HG03045 (cell line): Measurements from ENCODE around the gene KIF26A.

ENCODE experiments used
- ATAC-seq: cut with Tn5 transposase; IDR thresholded peaks from one replicate; pipeline ENCODE4 v1.9.1; 2021; ENCODE audit warnings: mild to moderate bottlenecking, moderate library complexity; ENCODE audit not compliant: unreplicated experiment

Gene KIF26A

GRCh38 chr14:104101086-104101621 lies 37.2 kb upstream of the KIF26A start:
- no peak for ATAC-seq

DNA sequence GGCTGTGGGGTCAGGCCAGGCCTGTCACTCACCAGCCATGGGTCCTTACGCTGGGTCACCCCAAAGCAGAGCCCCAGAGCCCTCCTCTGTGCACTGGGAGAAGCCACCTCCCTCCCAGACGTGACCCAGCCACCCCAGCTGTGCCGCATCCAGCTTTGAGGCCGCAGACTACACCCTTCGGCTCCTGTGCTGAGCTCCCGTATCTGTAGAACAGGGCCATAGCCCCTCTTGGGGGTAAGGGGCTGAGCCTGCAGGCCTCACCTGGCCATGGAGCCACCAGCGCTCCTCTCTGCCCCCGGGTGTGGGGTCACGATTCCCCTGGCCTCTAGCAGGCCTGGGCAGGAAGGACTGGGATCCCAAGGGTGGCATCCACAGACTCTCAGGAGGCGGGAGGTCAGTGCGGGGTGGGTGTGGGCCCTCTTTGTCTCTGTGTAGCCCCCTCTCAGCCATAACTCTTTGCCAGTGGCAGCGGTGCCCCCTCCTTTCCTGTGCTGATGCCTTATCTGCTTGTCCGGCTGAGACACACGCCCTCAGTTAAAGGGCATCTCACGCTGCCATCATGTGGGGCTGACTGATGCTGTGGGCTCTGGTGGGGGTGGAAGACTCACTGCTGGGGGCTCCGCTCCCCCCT lies 36.6 kb upstream of the KIF26A start:
- ATAC-seq: no peak

DNA sequence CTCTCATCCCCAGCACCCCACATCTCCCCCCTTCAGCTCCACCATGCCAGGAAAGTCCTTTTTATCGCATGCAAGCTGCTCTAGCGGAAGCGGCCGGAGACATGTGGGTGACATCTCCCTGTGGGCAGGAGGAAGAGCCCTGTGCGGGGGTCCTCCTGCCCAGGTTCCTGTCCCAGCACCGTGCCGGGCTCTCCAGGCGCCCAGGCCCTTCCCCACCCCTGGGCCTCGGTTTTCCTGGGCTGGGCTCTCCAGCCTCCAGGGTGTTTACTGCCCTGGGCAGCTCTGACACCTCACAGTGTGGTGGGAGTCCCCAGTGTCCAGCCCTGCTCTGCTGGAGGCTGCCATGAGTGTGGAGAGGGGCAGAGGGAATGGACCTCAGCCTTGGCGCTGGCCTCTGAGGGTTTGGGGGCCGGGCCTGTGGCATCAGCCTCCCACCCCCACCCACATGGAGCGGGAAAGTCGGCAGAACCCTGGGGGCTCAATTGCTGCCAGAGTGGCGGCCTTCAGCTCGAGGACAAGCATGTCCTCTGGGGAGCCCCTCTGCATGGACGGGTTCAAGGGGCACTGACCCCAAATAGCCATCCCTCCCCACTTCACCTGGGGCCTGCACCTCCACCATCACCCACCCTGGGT lies 36.0 kb upstream of the KIF26A start:
- no peak for ATAC-seq

GRCh38 chr14:104103061-104103445 lies 35.3 kb upstream of the KIF26A start:
- ATAC-seq: no peak

DNA sequence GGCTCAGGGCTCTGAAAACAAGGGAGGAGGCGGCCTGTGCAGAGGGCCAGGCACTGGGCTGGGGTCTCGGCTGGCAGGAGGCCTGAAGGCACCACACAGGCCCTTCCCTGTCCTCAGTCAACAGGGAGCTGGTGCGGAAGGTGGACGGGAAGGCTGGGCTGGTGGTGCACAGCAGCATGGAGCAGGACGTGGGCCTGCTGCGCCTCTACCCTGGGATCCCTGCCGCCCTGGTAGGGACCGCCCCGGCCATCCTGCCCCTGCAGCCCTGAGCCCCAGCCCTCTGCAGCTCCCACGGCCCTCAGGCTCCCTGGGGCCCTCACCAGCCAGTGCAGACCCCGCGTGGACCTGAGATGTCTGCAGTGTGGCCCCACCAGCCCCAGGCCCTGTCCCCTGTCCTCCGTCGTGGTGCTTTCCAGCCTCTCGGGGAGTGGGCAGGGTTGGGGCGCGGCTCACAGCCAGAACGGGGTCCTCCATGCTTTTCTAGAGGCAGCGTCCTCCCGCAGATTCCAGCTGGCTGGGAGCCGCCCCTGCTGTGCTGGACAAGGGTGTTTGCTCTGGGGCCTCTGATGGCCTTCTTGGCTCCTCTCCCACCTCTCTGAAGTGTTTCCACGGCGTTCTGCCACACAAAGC lies 34.8 kb upstream of the KIF26A start:
- ATAC-seq: no peak

DNA sequence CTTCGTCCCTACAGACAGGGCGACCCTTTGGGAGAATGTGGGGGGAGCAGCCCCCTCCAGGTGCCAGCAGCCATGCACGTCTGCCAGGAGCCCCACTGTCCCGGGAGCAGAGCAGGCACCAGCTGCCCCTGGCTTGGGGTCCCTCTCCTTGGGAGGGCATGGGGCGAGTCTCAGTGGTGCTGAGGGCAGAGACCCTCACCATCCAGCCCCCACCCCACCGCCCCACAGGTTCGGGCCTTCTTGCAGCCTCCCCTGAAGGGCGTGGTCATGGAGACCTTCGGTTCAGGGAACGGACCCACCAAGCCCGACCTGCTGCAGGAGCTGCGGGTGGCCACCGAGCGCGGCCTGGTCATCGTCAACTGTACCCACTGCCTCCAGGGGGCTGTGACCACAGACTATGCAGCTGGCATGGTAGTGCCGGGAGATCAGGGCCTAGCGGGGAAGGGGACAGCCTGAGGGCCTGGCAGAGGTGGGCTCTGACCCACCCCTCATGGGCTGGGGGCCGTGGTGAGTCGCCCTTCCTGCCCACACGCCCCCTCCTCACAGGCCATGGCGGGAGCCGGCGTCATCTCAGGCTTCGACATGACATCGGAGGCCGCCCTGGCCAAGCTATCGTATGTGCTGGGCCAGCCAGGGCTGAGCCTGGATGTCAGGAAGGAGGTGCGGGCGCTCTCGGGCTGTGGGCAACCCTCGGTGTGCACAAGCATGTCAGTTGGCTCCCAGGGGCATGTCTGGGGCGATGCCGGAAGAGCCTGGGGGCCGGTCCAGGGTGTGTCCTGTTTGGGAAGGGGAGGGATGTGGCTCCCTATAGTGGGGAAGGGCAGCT lies 34.1 kb upstream of the KIF26A start:
- no peak for ATAC-seq

DNA sequence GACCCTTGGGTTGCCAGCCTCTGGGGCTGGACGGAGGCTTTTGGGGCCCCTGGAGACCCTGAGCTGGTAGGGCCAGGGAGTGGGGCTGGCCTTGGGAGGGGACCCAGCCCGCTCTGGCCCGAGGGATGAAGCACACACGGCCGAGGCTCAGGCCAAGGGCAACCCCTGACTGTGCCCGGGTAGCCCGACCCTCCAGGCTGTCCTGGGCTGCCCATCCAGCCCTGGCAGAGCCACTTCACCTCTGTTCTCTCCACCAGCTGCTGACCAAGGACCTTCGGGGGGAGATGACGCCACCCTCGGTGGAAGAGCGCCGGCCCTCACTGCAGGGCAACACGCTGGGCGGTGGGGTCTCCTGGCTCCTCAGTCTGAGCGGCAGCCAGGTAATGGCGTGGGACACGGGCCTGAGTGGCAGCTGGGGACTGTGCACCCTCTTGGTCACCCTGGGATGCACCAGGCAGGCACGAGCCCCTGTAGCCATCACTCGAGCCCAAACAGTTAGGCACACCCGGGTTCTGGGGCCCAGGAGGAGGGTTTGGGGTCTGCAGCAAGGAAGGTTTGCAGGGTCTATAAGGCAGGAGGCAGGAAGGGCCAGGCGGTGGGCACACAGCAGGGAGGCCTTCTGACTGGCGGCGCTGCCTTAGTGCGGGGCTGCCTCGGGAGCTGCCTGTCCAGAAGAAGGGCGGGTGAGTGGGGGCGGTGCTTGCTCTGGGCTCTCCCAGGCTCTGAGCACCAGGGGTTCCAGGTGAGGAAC lies 33.1 kb upstream of the KIF26A start:
- ATAC-seq: no peak

DNA sequence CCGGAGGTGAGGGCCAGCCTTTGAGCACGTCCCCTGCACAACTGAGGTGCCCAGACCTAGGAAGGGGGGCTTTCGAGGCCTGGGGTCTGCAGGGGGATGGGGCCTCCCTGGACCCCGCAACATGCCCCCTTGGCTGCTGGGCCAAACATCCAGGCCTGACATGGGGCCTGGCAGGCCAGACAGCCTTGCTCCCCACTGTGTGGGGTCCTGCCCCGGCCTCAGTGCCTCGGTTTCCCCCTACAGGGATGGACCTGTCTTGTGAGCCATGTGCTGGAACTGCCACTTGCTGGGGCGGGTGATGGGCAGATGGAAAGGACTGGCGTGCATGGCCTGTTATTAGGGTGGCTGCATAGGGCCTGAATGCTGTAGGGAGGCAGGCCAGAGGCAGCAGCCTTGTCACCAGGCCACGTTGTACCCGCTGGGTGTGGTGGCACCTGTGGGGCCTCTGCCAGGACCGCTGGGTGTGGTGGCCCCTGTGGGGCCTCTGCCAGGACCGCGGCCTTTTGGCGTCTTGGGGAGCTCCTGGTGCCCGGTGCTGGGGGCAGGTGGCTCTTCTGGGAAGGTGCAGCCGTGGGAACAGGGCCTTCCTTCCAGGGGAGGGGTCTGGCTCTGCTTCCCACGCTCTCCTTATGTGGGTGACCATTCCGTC lies 32.4 kb upstream of the KIF26A start:
- ATAC-seq: no peak

DNA sequence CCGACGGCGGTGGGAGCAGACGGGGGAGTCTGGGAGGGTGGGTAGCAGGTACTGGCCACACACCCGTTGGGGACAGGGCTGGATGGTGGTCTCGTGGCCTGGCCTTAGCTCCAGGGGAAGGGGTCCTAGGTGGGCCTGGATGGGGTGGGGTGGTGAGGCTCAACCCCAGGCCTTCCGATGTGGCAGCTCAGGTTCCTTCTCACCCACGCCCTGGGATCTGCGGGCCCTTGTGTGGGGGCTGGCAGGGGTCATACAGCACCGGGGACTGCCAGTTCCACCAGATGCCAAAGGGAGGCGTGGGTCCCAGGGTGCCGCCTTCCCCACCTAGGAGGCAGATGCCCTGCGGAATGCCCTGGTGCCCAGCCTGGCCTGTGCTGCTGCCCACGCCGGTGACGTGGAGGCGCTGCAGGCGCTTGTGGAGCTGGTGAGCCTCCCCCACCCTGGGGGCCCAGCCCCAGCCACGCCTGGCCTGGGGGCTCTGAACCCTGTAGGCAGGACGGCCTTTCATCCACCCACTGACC lies 31.9 kb upstream of the KIF26A start:
- ATAC-seq: no peak

GRCh38 chr14:104107101-104107581 lies 31.2 kb upstream of the KIF26A start:
- ATAC-seq: no peak

DNA sequence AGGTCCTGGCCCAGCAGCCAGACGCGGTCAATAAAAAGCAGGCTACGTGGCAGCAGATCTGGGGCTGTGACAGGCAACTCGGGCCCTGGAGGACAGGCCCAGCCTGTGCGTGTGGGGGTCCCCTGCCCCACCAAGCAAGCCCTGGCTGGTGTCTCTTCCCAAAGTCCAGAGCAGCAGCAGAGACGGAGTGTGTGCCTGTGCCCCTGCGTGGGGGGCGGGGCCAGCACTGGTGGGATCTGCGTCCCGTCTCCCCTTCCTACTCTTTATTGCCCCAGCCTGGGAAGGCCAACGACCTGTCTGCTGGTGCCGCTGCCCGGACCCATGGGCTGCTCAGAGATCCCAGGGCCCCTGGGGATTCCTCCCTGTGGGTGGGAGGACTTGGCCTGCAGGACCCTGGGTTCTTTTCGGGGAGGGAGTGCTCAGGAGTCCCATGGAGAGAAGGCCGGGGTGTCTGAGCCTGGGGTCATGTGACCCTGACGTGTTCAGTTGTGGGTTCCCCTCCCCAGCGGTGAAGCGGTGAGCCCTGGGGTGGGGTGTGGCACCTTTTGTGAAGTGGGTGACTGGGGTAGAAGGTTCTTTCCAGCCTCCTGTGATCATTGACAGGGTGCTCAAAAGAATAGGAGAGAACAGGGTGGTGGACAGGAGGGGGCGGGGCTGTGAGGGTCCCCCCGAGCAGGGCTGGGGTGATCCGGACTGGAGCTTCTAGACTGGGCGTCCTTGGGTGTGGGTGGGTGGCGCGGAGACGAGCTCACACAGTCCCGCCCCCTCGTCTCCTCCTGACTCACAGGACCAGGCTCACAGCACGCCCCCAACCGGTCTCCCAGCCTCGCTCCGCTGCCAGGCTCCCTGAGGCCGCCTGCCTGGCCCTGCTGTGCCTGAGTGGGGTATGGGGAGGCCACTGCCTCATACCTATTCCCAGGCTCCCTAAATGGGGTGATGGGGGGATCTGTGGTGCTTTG lies 30.5 kb upstream of the KIF26A start:
- no peak for ATAC-seq

DNA sequence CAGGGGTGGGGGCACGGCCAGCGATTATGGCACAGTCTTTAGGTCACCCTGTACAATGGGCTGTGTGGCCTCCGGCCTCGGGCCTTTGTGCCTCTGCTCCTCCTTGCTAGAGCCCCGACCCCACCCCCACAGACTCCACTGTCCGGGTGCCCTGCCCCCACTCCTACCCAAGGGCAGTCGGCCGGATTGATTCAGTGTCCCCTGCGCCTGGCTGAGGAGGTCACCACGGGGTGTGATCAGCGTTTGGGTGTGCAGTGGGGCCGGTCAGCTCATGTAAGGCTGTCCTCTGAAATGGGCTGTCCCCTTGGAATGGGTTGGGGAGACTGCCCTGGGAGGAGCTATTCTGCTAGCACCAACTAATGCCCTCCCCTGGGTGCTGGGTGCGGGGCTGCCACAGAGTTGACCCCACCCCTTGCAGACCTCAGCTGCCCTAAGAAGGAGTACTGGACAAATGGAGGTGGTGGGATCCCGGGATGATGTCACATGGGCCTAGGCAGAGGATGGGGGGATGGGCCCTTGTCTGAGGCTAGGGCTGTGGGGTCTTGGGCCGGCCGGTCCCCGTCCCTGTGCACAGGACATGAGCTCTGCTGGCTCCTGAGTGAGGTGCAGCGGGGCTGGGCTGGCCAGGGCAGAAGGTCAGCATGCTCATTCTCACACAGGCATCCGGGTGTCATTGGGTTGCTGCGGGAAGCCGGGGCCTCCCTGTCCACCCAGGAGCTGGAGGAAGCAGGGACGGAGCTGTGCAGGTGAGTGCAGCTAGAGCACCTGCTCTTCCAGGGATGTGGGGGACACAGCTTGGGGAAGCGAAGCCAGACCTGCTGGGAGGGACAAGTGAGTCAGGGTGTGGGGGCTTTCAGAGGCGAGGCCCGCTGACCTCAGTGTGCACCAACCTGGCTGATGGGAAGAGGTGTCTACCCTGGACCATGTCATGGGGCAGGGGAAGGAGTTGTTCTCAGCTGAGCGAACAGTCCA lies 29.5 kb upstream of the KIF26A start:
- ATAC-seq: no peak

DNA sequence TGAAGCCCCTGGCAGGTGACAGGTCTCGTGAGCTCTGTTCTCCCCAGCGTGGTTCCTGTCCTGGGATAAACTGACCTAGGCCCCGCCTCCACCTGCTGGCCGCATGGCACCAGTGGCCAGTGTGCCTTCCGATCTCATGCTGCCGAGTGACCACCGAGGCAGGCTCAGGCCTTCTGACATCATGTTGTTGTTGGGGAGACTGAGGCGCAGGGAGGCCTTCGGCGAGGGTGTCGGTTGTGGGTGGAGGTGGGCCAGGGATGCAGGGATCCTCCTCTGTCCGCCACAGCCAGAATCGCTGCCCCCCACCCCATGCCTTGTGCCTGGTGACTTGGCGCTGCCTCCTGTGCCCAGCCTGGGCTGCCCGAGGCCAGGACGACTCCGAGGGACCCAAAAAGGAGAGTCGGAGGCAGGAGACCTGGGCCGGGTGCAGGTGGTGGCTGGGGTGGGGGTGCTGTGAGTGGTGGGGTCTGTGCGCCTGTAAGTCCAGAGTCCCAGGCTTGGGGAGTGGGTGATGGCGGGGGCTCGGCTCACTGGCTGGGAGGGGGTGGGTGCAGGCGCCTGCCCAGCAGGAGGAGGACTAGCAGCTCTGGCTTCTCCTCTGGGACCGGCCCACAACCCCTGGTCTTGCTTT lies 28.5 kb upstream of the KIF26A start:
- no peak for ATAC-seq

GRCh38 chr14:104110491-104111209 lies 27.7 kb upstream of the KIF26A start:
- ATAC-seq: no peak

DNA sequence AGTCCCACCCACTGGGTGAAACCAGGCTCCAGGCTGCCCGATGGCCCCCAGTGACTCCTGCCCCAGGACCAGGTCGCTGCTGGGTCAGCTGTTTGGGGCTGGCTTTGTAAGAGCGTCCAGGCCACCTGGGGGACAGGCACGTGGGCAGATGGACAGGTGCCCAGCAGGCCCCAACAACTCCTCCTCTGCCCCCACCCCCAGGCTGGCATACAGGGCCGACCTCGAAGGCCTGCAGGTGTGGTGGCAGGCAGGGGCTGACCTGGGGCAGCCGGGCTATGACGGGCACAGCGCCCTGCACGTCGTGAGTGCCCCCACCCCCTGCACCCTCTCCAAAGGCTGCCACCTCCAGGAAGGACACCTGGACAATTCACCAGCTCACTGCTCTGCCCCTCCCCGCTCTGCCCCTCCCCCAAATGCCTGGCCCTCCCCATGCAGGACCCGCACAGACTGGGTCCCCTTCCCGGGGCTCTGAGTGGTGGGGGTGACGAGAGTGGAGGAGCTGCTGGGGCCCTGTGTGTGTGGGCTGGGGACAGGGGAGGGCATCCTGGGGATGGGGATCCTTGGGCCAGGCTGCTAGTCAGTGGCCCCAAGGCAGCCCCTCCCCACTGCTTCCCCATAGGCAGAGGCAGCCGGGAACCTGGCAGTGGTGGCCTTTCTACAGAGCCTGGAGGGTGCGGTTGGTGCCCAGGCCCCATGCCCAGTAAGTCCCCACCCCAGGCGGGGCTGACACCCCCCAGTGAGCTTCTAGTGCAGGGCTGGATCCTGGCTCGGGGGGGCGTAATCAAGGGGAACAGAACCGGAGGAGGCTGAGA lies 26.9 kb upstream of the KIF26A start:
- no peak for ATAC-seq

GRCh38 chr14:104112113-104112505 lies 26.3 kb upstream of the KIF26A start:
- no peak for ATAC-seq
